IMR-90 (cell line): Measurements from ENCODE around the gene BTBD9. TPM values are rescaled to one million over a fixed set of nuclear protein-coding genes. Genes with fewer than 3 reads are reported as not detected.

Experiments used
- FOS ChIP-seq: fragments of 150-350 bp; IDR thresholded peaks from 2 replicates; pipeline ENCODE4 v1.6.1; 2016; ENCODE audit warnings: low read depth, low read length
- SMC3 ChIP-seq: fragments of 150-350 bp; IDR thresholded peaks from 2 replicates; pipeline ENCODE4 v1.6.1; 2016; ENCODE audit warnings: low read depth, mild to moderate bottlenecking, antibody characterized with exemption, low read length, moderate library complexity
- polyA plus RNA-seq, 3 experiments: library from polyadenylated mRNA; depleted of rRNA; stranded (reverse); fragments of >200 nt; gene quantifications; 2 replicates each; pipeline ENCODE4 v1.2.3, GENCODE V29; 2012; ENCODE audit warnings: low replicate concordance in 1 of 3
- total RNA-seq: library from RNA; depleted of rRNA; stranded (reverse); fragments of >200 nt; gene quantifications from 2 replicates; pipeline ENCODE4 v1.2.3, GENCODE V29; 2012
- TF ChIP-seq, protein P1 (sequence below): fragments of 150-350 bp; IDR thresholded peaks from 2 replicates; pipeline ENCODE4 v1.6.1; 2016; ENCODE audit warnings: low read depth, mild to moderate bottlenecking, low read length, moderate library complexity, borderline replicate concordance

Gene BTBD9
- total and polyA plus RNA-seq, 2 of the 4 experiments (the other 2 are of a cell fraction) = 4.1 to 22.0 TPM

- TF ChIP-seq, protein P1, sequence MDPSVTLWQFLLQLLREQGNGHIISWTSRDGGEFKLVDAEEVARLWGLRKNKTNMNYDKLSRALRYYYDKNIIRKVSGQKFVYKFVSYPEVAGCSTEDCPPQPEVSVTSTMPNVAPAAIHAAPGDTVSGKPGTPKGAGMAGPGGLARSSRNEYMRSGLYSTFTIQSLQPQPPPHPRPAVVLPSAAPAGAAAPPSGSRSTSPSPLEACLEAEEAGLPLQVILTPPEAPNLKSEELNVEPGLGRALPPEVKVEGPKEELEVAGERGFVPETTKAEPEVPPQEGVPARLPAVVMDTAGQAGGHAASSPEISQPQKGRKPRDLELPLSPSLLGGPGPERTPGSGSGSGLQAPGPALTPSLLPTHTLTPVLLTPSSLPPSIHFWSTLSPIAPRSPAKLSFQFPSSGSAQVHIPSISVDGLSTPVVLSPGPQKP = no peak
- TF ChIP-seq SMC3 (no peak), FOS (no peak)
Observed at GRCh38 chr6:38163186-38164130, 476.3 kb downstream of the BTBD9 start (continued).
